Fibroblast of lung (primary cell): Measurements from ENCODE around the gene ADA.

Experiments used
- CTCF ChIP-seq, 2 donors: IDR thresholded peaks in 1 of 2; conservative IDR thresholded peaks in 1 of 2; 1 replicate in 1 of 2; 2 replicates in 1 of 2; pipeline ENCODE4 v1.5.1; 2011 to 2012; ENCODE audit warnings: low read length in 2 of 2, control low read depth in 1 of 2, inconsistent platforms in 1 of 2, low read depth in 1 of 2, mild to moderate bottlenecking in 1 of 2
- EZH2 ChIP-seq: IDR thresholded peaks from 2 replicates; pipeline ENCODE4 v1.5.1; 2012; ENCODE audit warnings: low read length, control low read depth, mild to moderate bottlenecking; ENCODE audit errors: missing control alignments

DNA sequence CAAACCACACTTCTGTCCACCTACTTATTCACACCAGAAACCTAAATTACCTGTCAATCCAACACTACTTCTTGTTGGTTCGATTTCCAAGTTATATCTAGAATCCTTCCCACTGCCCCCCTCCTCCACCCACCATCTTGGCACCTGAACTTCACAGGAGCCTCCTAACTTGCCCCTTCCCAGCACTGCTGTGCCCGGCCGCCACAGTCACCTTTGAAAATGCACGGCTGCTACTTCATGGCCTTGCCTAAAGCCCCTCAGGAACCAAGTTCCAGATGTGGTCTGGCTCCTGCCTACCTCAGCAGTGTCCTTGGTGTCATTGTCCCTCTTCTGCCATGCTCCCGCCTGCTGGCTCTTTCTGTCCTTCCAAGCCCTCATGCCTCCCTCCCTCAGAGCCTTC, 37.9 kb downstream of the ADA start:
- TF ChIP-seq CTCF (conservative IDR thresholded peaks at IDR 0.05 in 1 of 2, IDR thresholded peaks at IDR 0.05 in 1 of 2; ENCODE audit: low read depth in 1 of 2, low read length in 2 of 2) (no peak), EZH2 (no peak)
